Thoracic aorta (tissue), 2 donors: Measurements from ENCODE around the gene RNU6-9. TPM values are rescaled to one million over a fixed set of nuclear protein-coding genes. Genes with fewer than 3 reads are reported as not detected.

ENCODE experiments used
- ATAC-seq: fragments of 150-250 bp; one replicate; pipeline ENCODE4 v1.8.0; 2017; ENCODE audit warnings: low read depth; ENCODE audit not compliant: insufficient number of reproducible peaks, low FRiP score
- DNase-seq: peaks from one replicate; pipeline ENCODE4 v3.0.0-alpha.2; 2020; ENCODE audit warnings: low spot score
- H3K27ac ChIP-seq, 2 donors: fragments of 200-600 bp; sonication (generic); 1 replicate in 1 of 2; 2 replicates in 1 of 2; pipeline ENCODE4 v1.5.1; 2016; ENCODE audit warnings: mild to moderate bottlenecking in 2 of 2, moderate library complexity in 2 of 2
- H3K27me3 ChIP-seq: fragments of 200-600 bp; sonication (generic); replicated peaks from 2 replicates; pipeline ENCODE4 v1.6.0; 2016; ENCODE audit warnings: mild to moderate bottlenecking; ENCODE audit not compliant: insufficient read depth
- H3K36me3 ChIP-seq: fragments of 200-600 bp; sonication (generic); one replicate; pipeline ENCODE4 v1.5.1; 2016
- H3K4me1 ChIP-seq, 2 donors: fragments of 200-600 bp; sonication (generic); 1 replicate in 1 of 2; 2 replicates in 1 of 2; pipeline versions ENCODE4 v1.5.1 to v1.6.0; 2016; ENCODE audit warnings: low read depth in 2 of 2, mild to moderate bottlenecking in 1 of 2; ENCODE audit not compliant: control insufficient read depth in 1 of 2
- H3K4me3 ChIP-seq: fragments of 200-600 bp; sonication (generic); 2 replicates; pipeline ENCODE4 v1.5.1; 2016; ENCODE audit warnings: mild to moderate bottlenecking
- H3K9me3 ChIP-seq: fragments of 200-600 bp; sonication (generic); 2 replicates; pipeline ENCODE4 v1.5.1; 2016
- CTCF ChIP-seq: fragments of 200-600 bp; sonication (generic); IDR thresholded peaks from one replicate; pipeline ENCODE4 v1.5.1; 2019; ENCODE audit warnings: antibody characterized with exemption
- total RNA-seq, 2 donors: library from RNA; depleted of rRNA; stranded (reverse); fragments of >200 nt; gene quantifications; one replicate each; pipeline versions ENCODE4 v1.1.0 to v1.2.3, GENCODE V29; 2016

Gene RNU6-9
- total RNA-seq, 2 donors from 2014 or later, result not detected

- Histone ChIP-seq H3K27me3 (no peaks in the 10 kb centered on the region), H3K36me3 (no peaks in the 10 kb centered on the region), H3K27ac (no peak overlapping the region), H3K4me1 (peaks cover 0 to 9% of the 10 kb centered on the region in 2 donors), H3K9me3 (no peaks in the 10 kb centered on the region), H3K4me3 (no peak overlapping the region)
- DNase-seq (no peak), ATAC-seq (no peak)
- TF ChIP-seq CTCF, result no peak
Observed at GRCh38 chr19:906480-906879, 13.2 kb downstream of the RNU6-9 start.

GRCh38 chr19:907183-907853 is 14.0 kb downstream of the RNU6-9 start:
- no peak for ATAC-seq
- H3K27ac ChIP-seq, result no peak overlapping the region

GRCh38 chr19:911197-912033 is 18.1 kb downstream of the RNU6-9 start:
- no peak for DNase-seq
- Histone ChIP-seq H3K27ac (no peak overlapping the region), H3K4me1 (peaks cover 5 to 8% of the 10 kb centered on the region in 2 donors), H3K27me3 (no peaks in the 10 kb centered on the region), H3K36me3 (no peaks in the 10 kb centered on the region), H3K9me3 (no peaks in the 10 kb centered on the region), H3K4me3 (no peak overlapping the region)
- no peak for ATAC-seq
- TF ChIP-seq CTCF, result no peak

More at GRCh38 chr19:907183-907853, 14.0 kb downstream of the RNU6-9 start:
- H3K4me3 ChIP-seq, result no peak overlapping the region
- no peak for TF ChIP-seq CTCF
- no peak for DNase-seq
- no peaks in the 10 kb centered on the region for H3K27me3 ChIP-seq
- no peaks in the 10 kb centered on the region for H3K36me3 ChIP-seq
- peaks cover 0 to 9% of the 10 kb centered on the region in 2 donors for H3K4me1 ChIP-seq
- no peaks in the 10 kb centered on the region for H3K9me3 ChIP-seq

GRCh38 chr19:912181-913079 is 19.1 kb downstream of the RNU6-9 start:
- DNase-seq (no peak), ATAC-seq (peak; percentile 51)
- TF ChIP-seq CTCF, result no peak
- Histone ChIP-seq H3K27me3 (no peaks in the 10 kb centered on the region), H3K27ac (peak overlapping the region; percentile 47 to 71), H3K9me3 (no peaks in the 10 kb centered on the region), H3K4me3 (peak overlapping the region; percentile 96), H3K4me1 (peaks cover 11 to 13% of the 10 kb centered on the region in 2 donors), H3K36me3 (no peaks in the 10 kb centered on the region)
